ENCODE measurements around the gene PHACTR2.
"Not testable (repeated sequence)": the region's sequence is repeated elsewhere in the genome, so short reads cannot be mapped to it uniquely, and the experiment has no call there.

PHACTR2 gene

DNA sequence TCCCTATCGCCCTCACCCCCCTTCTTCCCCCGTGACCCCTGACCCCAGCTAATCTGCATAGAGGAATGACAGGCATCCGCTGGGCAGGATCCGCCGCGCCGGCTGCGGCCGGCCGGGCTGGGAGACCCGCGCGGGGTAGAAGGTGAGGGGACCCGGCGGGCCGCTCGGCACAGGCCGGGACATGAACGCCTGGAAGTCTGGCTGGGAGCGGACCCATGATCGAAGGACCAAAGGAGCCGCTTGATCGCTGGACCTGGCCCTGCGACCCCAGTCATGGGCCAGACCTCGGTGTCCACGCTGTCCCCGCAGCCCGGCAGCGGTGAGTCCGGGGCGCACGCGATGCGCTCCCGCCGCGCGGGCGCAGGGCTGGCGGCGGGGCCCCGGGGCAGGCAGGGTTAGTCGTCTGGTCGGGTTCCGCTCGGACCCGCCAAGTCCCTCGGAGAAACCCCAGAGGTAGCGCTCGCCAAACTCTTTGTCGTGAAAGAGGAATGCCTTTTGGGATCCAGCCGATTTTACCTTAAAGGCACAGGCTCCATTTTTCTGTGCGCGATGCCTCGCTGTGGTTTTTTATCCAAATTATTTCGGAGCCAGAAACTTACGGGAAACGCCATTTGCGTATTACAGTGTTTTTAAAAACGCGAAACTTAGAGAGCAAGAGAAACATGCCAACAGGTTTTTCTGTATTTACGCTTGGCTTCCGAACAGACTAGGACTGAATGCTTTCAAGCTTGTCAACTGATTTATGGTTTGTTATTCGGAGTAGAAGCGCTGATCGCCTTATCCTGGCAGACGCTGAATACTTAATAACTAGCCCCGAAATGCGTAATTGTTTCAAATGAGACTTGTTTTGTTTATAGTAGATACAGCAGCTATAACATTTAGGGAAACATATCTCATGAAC, at the start of gene PHACTR2:
Gene PHACTR2 (plus strand): TSS at position 75 of the 901 bp plus-strand sequence. CDS start 199 bp downstream, at position 274.
- peak; percentile 13 to 52 (median 34) for DNase-seq (ENCODE audit: low read depth in 4 of 4, low spot score in 1 of 4)

DNA sequence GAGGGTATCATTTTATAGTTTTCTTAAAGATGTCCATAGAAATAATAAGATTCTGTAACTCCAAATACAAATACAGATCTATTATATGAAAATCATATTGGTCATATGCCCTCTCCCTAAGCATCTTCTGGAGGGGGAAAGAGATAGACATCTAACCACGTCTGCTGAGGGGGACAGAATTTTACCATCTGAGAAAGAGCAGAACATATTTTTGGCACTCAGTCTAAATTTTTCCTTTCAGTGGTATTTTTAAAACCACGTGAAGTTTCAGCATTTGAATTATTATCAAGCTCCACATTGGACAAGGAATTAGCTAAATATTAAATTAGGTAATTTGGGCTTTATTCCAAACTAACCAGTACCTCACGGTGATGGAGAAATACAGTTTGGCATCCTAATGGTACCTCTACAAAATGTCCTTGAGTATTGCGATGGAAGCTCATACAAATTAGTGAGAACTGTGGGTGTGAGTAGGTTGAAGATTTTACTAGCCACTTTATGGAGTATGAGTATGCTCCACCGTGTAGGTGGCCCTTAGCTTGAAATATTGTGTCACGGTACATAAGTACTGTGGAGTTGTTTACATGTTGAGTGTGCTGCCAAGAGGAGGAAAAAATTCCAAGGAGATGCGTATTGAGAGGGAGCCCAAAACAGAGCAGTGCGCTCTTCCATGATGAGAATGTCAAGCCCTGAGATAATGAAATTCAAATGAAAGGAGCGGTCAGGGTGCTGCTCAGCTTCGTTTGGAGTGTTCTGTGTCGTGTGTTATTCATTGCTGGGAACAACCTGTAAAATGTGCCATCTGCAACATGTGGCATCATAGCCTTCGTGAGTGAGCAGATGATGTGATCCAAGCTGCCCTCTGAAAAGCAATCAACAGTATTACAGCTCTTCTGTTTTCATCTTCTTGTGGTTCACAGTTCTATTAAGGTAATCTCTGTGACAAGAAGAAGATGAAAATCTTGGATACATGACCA, 48.4 kb upstream of the PHACTR2 start:
- DNase-seq (ENCODE audit: low read depth in 4 of 4, low spot score in 1 of 4), result no peak

DNA sequence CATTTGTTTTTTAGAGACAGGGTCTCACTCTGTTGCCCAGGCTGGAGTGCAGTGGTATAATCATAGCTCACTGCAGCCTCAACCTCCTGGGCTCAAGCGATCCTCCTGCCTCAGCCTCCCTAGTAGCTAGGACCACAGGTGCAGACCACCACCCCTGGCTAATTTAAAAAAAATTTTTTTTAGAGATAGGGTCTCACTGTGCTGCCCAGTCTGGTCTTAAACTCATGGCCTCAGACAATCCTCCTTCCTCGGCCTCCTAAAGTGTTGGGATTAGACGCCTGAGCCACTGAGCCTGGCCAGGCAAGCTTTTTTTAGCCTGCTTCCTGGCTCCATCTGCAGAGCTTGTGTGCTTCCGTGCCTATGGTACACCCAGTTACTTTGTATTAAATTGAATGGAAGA, 46.6 kb upstream of the PHACTR2 start:
- not testable (repeated sequence) for DNase-seq (ENCODE audit: low read depth in 4 of 4, low spot score in 1 of 4)

DNA sequence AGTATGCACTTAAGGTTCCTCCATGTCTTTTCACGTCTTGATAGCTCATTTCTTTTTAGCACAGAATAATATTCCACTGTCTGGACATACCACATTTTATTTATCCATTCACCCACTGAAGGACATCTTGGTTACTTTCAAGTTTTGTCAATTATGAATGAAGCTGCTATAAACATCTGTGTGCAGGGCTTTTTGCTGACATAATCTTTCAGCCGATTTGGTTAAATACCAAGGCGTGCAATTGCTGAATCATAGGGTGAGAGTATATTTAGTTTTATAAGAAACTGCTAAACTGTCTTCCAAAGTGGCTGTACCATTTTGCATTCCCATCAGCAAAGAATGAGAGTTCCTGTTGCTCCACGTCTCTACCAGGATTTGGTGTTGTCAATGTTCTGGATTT, 44.9 kb upstream of the PHACTR2 start:
- DNase-seq (ENCODE audit: low read depth in 4 of 4, low spot score in 1 of 4), result no peak

DNA sequence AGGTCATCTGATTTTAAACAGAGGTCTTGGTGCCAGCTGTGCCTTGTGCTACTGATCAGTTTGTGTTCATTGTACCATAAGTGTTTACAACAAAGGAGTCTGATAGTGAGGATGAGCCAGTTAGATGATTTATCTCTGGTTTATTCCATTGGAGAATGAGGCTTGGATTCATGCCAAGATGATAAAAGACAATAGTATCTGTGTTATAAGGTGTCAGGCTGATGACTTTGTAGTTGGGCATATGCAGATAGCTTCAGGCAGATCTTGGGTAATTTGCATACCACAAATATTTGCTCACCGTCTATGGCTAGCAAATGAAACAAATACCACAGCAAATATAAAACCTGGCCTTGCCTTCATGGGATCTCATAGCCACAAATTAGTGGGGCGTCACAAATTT, 43.3 kb upstream of the PHACTR2 start:
- DNase-seq (ENCODE audit: low read depth in 4 of 4, low spot score in 1 of 4), result no peak

DNA sequence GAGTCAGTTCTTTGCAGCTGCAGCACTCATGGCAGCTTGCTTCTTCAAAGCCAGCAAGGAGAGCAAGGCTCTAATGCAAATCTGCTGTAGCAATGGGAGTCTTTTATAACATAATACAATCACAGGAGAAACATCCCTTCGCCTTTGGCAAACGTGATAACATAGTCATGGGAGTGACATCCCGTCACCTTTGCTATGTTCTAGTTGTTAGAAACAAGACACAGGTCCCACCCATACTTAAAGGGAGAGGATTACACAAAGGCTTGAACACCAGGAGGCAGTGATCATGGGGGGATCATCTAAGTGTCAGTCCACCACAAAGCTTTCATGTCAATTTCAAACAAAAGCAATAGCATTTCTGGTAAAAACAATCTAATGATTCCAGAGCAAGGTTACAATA, 40.1 kb upstream of the PHACTR2 start:
- no peak for DNase-seq (ENCODE audit: low read depth in 4 of 4, low spot score in 1 of 4)

DNA sequence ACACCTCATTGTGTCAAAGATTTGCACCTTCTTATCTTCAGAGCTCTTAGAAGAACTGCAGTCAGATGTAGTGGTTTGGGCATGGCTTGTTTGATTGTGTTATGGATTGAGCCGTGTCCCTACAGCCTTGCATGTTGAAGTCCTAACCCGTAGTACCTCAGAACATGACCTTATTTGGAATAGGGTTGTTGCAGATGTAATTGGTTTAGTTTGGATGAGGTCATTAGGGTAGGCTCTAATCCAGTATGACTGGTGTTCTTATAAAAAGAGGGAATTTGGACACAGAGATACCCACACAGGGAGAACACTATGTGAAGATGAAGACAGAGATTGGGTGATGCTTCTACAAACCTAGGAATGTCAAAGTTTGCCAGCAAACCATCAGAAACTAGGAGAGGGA, 35.4 kb upstream of the PHACTR2 start:
- no peak for DNase-seq (ENCODE audit: low read depth in 4 of 4, low spot score in 1 of 4)

DNA sequence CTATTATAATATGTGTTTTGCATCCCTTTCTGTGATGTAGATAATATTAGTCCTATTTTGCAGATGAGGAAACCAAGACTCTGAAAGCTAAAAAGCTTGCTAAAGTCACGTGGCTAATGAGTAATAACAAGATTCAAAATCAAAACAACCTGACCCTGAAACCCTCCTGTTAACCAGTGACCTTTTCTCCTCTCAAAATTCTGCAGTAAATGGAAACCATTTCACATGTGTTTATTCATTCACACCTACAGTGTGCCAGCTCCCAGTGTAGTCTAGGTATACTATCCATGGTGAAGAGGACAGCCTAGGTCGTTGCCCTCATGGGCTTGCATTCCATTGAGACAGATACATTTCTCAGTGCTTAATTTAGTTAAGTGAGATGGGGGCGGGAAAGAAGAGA, 30.6 kb upstream of the PHACTR2 start:
- no peak for DNase-seq (ENCODE audit: low read depth in 4 of 4, low spot score in 1 of 4)

DNA sequence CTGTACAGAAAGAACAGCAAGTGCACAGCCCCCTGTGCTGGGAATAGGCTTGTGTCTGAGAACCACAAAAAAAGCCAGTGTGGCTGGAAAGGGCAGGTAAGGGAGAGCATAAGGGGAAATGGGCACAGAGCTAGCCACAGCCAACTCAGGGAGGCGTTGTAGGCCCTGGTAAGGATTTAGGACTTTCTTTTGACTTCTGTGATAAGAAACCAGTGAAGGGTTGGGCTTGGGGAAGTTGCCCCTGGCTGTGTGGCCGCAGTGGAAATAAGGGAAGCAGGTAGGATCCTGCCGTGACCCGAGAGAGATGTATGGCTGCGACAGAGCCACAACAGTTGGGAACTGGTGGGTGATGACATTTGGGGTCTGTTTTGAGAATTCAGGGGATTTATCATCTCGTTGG, 30.0 kb upstream of the PHACTR2 start:
- no peak for DNase-seq (ENCODE audit: low read depth in 4 of 4, low spot score in 1 of 4)

DNA sequence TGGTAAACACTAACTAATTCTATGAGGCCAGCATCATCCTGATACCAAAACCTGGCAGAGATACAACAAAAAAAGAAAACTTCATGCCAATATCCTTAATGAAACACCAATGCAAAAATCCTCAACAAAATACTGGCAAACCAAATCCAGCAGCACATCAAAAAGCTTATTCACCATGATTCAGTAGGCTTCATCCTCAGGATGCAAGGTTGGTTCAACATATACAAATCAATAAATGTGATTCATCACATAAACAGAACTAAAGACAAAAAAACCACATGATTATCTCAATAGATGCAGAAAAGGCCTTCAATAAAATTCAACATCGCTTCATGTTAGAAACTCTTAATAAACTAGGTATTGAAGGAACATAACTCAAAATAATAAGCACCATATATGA, 28.4 kb upstream of the PHACTR2 start:
- not testable (repeated sequence) for DNase-seq (ENCODE audit: low read depth in 4 of 4, low spot score in 1 of 4)

DNA sequence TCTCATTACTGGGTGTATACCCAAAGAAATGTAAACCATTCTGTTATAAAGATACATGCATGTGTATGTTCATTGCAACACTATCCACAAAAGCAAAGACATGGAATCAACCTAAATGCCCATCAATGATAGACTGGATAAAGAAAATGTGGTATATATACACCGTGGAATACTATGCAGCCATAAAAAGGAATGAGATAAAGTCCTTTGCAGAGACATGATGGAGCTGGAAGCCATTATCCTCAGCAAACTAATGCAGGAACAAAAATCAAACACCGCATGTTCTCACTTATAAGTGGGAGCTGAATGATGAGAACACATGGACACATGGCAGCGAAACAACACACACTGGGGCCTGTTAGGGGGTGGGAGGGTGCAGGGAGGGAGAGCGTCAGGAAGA, 26.4 kb upstream of the PHACTR2 start:
- DNase-seq (ENCODE audit: low read depth in 4 of 4, low spot score in 1 of 4), result not testable (repeated sequence)

DNA sequence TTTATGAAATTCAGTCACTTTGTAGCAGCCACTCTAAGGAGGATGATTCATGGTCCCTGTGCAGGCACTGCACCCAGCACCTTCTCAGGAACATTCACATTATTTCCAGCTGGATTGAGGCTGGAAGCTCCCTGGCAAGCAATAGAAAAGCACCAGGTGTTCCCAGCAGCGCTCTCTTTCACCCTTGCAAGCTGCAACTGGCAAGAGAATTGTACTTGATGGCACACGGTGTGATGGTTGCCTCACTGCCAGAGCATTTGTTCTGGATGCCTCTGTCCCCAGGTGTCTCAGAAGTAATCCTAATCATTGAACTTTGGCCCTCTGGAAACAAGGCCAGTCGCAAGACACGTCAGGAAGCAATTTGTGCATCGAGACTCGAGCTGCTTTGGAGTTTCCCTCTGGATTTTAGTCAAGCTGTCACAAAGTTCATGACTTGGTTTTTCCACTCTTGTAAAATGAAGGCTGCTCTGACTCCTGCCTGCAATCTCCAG, 24.9 kb upstream of the PHACTR2 start:
- DNase-seq (ENCODE audit: low read depth in 4 of 4, low spot score in 1 of 4), result no peak

DNA sequence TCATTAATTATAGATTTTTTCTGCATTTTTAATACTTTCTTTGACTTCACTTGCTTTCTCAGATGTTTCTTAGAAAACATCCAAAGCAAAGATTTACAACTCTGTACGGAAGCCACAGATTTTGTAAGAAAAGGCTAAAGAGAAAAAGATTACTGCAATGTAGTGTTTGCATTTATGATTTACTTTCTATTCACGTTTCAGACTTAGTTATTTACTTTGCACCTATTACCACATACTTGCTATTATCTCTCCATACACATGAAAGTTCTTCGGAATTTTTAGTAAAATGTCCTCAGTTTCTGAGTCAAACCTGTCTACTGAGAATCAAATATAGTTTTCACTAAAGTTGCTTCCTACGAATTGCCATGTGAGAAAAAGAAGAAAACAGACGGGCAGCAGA, 22.2 kb upstream of the PHACTR2 start:
- DNase-seq (ENCODE audit: low read depth in 4 of 4, low spot score in 1 of 4), result no peak

DNA sequence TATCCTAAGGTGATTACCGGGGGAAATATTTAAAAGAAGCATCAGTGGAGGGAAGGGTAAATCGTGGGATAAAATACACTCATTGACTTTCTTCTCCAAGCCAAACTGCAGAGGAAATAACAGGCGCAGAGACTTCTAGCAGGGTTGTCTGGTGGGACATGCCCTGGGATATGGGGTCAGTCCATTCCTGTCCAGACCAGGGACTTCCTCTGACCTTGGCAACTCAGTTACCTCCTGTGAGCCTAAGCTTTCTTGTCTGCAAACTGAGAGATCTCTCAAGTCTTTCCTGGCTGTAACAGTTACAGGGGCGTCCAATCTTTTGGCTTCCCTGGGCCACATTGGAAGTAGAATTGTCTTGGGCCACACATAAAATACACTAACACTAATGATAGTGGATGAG, 21.7 kb upstream of the PHACTR2 start:
- DNase-seq (ENCODE audit: low read depth in 4 of 4, low spot score in 1 of 4), result no peak

DNA sequence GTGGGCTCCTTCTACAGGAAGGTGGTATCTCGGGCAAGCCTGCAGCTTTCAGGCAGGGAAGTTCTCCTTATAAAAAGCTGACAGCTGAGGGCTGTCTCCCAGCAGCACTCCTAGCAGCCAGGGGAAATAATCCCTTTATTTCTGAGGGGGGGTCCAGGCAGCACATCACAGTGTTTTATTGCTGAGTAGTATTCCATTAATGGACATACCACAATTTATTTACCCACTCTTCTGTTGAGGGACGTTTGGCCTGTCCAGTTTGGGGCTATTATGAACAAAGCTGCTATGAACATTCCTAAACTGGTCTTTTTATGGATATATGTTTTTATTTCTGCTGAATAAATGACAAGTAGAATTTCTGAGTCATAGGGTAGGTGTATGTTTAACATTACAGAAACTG, 20.0 kb upstream of the PHACTR2 start:
- DNase-seq (ENCODE audit: low read depth in 4 of 4, low spot score in 1 of 4), result no peak

DNA sequence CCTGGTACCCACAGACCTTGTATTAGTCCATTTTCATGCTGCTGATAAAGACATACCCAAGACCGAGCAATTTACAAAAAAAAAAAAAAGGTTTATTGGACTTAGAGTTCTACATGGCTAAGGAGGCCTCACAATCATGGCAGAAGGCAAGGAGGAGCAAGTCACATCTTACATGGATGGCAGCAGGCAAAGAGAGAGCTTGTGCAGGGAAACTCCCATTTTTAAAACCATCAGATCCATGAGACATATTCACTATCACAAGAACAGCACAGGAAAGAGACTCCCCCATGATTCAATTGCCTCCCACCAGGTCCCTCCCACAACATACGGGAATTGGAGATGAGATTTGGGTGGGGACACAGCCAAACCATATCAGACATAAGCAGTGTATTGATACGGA, 17.6 kb upstream of the PHACTR2 start:
- not testable (repeated sequence) for DNase-seq (ENCODE audit: low read depth in 4 of 4, low spot score in 1 of 4)

DNA sequence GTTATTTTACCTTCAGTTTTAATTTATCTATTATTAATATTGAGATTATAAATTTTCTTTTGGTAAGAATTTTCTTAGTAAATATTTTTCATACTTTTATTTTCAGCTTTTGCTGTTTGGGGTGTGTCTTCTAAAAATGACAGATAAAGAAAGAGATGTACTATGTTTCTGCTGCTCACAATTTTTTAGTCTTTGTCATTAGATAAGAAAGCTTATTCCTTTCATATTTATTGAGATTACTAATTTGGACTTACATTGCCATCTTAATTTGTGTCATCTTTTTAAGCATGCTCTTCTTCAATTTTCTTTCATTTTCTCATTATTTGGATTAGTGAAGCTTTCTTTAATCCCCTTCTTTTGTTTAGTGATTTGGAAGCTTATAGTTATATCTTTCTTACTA, 13.6 kb upstream of the PHACTR2 start:
- no peak for DNase-seq (ENCODE audit: low read depth in 4 of 4, low spot score in 1 of 4)

DNA sequence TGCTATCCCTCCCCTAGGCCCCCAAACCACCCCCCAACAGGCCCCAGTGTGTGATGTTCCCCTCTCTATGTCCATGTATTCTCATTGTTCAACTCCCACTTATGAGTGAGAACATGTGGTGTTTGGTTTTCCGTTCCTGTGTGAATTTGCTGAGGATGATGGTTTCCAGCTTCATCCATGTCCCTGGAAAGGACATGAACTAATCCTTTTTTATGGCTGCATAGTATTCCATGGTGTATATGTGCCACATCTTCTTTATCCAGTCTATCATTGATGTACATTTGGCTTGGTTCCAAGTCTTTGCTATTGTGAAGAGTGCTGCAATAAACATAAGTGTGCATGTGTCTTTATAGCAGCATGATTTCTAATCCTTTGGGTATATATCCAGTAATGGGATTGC, 11.8 kb upstream of the PHACTR2 start:
- not testable (repeated sequence) for DNase-seq (ENCODE audit: low read depth in 4 of 4, low spot score in 1 of 4)

DNA sequence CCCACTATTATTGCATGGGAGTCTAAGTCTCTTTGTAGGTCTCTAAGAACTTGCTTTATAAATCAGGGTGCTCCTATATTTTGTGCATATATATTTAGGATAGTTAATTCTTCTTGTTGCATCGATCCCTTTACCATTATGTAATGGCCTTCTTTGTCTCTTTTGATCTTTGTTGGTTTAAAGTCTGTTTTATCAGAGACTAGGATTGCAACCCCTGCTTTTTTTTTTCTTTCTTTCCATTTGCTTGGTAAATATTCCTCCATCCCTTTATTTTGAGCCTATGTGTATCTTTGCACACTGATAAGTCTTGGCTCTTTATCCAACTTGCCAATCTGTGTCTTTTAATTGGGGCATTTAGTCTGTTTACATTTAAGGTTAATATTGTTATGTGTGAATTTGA, 8.3 kb upstream of the PHACTR2 start:
- not testable (repeated sequence) for DNase-seq (ENCODE audit: low read depth in 4 of 4, low spot score in 1 of 4)

DNA sequence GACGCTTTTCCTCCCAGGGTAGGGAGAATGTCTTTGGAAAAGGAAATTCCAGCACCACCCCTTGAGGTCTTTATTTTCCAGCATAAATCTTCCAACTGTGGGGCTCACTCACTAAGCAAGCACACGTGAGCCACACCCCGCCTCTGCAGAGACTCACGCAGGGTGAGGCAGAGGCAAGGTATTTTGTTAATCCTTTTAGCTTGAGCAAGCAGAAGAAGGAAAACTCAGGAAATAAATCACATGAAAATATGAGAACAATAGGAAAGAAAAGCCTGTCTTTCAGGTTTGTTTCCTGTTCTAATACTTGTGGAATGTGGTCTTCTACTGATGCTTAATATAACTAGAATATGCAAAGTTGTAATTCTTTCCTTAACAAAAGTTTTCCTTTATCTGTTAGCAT, 4.1 kb upstream of the PHACTR2 start:
- DNase-seq (ENCODE audit: low read depth in 4 of 4, low spot score in 1 of 4), result no peak

DNA sequence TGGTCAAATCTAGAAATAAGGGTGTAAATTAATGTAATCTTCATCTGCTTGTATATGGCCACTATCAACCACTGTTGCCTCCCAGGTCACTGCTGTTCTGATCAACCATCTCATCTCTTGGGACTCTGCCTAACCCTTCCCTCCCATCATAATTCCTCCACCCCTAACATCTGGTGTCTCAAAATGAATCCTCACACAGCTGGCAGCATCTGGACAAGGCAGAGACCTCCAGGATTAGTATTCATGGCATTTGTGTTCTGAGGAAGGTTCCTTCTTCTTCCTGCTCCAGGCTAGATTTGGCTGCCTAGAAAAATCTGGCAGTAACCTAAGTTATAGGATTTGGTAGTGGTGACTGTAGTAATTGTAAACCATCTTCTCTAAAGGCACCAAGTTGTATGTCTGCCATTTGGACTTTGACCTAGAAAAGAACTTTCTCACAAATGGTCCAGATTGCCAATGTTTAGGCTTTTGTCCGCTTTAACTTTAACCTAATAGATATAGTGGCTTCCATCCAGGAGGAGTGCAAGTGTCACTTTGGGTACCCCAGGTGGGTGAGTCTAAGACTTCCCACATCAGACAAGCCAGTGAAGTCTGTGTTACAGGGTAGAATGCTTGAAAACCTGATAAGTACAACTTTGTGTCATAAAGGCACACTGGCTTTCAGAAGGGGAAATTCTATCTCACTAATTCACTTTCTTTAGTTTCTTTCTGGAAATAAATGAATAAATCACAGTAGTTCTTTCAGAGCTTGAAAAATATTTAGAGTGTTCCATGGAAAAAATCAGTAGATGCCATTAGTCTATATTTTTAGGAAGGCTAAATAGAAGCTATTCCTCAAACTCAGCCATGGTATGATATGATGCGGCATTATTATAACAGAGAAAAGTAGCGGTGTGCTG, 3.0 kb upstream of the PHACTR2 start:
- no peak for DNase-seq (ENCODE audit: low read depth in 4 of 4, low spot score in 1 of 4)
